Measurements from ENCODE around the gene CA12.
"Not testable (repeated sequence)": the region's sequence is repeated elsewhere in the genome, so short reads cannot be mapped to it uniquely, and the experiment has no call there.

Gene CA12

DNA sequence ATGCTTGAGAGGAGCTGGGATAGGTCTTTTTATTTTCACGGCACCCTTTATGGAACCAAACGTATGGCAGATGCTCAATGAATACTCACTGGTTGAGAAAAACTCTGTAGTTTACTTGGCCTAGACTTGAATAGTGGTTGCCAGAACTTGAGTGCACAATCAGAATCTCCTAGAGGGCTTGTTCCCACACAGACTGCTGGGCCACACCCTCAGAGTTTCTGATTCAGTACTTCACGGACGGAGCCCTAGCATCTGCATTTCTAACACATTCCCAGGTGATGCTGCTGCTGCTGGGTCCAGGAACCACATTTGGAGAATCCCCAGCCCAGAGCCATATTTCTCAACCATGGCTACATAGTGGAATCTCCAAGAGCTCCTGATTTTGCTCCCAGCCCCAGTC, 24.6 kb downstream of the CA12 start:
- no peak for DNase-seq (ENCODE audit: low spot score)

DNA sequence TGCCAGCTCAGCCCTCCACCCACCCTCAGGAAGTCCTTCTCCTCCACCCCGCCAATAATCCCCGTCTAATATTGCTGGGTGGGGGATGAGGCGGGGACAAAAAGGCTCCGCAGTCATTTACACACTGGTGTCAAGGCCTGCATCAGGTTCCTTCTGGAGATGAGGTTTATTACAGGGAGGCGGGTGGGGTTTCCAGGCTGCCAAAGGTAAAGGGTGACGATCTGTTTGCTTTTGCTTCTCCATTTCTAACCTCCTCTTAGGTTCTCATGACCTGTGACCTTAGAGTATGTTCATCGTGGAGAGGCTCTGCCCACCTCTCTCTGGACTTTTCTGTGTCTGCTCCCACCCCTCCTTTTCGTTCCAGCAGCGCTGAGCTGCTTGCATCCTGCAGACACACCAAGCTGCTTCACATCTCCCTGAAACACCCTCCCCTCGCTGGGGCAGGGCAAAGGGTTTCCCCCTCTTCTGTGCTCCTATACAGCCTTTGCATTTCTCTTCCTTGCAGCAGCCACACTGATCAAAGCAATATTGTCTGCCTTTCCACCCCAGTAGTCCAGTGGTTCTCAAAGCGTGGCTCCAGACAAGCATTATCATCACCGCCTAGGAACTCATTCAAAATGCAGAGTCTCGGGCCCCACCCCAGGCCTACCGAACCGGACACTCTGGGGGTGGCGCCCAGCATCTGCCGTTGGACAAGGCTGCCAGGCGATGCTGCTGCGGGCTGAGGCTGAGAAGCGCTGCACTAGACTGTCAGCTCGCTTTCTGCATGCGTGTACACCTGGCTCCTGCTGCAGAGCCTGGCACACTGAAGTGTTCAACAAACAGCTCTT, 26.6 kb downstream of the CA12 start:
- no peak for DNase-seq (ENCODE audit: low spot score)

DNA sequence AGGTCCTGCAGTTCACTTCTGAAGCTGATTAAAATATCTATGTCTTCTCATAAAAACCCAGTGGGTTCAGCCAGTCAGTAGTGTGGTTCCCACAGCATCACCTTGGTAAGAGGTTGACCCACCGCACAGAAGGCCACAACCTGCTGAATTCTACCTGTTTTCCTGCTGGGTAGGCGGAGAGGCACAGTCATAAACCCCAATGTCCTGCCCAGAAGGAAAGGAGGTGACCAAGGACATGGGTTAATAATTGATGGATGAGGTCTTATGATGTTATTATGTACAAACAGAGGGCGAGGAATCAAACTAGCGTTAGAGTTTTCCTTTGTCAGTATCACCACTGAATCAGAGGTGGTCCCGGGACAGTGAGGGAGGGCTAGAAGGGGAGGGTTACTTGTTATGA, 27.8 kb downstream of the CA12 start:
- no peak for DNase-seq (ENCODE audit: low spot score)

DNA sequence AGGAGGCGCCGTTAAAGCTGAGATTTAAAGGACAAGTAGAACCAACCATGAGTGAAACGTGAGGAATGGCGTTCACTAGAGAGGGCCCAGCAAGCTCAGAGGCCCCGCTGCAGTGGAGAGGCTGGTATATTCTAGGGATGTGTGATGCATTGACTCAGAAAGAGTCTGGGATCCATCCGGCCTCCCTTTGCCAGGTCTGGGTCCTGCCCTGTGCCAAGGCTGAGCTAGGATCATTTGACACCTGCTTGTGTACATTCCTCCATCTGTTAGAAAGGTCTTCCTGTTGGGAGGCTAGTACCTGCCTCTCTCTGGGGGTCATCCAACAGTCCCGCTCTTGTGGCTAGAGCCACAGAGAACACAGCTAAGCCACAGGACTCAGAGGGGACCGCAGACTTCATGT, 28.4 kb downstream of the CA12 start:
- DNase-seq (ENCODE audit: low spot score) = no peak

DNA sequence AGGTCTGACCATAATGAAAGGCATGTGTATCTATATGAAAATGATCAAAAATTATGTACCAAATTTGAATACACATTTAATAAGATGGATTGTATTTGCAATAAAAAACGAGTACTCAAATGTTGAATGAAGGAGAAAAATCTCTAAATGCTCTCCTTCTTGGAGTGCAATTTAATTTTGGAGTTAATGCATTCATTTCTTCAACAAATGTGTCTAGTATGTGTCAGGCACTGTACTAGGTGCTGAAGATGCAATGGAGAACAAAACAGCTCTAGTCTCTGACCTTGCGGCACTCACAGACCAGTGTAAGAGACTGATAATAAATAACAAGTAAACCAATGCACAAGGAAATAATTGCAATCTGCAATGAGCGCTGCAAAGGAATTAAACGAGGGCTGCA, 28.8 kb downstream of the CA12 start:
- no peak for DNase-seq (ENCODE audit: low spot score)

DNA sequence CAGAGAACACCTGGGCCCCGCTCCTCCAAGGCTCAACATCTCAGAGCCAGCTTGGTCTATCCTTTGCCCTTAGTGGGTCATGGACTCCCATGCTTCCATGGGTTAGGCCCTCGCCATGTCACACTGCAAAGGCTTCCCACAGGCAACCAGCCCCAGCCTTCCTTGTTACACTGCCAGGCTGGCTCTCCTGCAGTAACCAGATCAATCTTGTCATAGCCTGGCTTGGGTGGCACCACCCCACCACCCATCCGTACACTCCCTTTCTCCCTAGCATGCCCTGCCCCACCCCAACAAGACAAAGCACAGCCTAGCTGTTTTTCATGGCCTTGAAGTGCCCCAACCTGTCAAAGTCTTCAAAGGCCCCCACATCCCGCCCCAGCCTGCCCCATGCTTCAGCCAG, 30.5 kb downstream of the CA12 start:
- DNase-seq (ENCODE audit: low spot score) = no peak

DNA sequence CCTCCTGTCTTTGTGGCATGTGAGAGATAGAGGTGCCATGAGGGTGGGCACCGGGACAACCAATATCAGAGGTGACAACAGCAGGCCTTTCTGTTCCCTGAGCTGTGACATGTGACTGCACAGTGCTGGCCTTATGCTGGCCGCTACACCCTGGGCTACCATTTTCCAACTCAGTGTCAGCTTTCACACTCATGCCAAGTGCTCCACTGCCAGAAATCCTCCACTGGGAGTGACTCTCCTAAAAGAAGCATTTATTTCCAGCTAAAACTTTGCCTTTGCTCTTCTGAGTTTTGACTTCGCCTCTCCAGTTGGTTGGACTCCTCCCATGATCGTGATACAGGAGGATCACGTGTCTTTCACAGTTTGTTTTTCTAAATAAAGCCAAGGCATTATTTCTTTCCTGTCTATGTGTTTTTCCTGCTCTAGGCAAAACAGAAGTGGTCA, 31.4 kb downstream of the CA12 start:
- peak; percentile 50 for DNase-seq (ENCODE audit: low spot score)

DNA sequence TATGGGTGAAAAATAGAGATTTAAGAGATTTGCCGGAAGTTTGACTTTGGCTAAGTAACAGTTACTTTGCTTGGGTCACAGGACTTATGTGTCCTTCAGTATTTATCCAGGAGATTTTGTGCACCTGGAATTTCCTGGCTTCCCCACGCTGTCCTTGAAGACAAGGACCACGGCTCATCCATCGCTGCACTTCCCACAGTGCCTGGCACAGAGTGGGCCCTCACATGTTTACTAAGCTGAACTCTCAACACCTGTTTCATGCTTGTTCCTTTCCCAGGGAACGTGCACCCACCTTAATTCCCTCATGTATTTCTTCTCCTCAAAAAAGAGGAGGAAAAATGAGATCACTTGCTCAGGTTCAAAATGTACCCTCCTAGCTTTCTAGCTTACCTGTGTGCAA, 32.0 kb downstream of the CA12 start:
- DNase-seq (ENCODE audit: low spot score) = no peak

DNA sequence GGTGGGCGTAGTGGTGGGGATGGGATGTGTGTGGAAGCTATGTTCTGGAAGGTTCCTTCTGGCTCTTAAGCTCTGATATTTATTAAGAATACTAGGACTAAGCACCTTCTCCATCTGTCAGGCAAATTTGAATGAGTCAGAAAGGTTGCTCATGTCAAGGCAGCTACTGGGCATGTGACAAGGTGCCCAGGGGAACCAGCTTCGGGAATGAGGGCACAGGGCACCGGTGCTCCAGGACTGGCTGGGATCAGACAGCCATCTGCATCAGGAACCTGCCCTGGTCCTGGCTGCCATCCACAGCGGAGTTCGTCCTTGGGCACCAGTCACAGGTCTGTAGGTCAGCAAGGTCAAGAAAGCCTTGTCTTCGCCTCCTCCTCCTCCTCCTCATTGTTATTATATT, 32.5 kb downstream of the CA12 start:
- no peak for DNase-seq (ENCODE audit: low spot score)

DNA sequence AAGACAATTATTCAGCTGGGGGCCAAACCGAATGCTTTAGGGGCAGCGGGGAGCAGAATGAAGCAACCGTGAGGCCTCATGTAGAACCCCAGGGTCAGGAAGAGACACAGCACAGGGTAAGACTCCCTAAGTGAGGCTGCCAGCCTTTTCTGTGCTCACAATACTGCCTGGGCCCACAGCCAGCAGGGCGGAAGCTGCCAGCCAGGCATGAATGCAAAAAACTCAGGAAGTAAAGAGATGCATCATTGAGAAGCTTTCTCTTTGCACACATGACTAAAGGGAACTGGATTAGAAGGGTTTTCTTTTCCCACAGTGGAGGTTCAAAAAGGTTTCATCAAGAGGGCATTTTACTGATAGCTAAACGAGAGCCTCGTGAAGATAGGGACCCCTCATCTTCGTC, 33.3 kb downstream of the CA12 start:
- peak; percentile 72 for DNase-seq (ENCODE audit: low spot score)

DNA sequence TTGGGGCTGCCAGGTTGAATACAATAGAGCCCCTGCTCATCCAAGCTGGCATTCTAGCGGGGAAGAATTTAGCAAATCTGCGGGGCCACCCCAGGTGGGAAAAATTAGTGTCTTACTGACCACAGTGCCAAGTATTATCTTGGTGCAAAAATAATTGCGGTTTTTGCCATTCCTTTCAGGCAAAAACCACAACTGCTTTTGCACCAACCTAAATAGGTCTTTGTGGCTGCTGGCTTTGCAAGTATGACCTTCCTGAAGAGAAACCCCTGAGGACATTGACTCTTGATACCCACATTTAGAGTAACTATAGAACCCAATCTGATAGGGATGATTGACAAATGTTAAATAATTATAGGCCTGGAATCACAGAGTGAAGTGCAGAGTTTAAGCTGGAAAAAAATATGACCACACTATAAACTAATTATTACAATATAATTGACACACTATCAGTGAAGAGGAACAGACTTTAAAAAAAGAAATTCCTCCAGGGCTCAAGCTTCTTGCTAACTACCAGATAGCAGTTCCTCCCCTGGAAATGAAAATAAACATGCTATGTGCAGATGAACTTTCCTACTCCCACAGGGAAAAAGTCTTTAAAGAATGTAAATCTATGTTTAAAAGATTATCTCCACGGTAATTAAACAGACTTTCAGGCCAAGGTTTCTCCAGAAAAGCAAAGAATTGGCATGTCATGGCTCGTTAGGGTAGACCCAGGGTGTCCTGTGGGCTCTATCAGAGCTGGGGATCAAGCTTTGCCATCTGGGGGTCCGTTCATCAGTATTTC, 34.4 kb downstream of the CA12 start:
- peak; percentile 75 for DNase-seq (ENCODE audit: low spot score)

DNA sequence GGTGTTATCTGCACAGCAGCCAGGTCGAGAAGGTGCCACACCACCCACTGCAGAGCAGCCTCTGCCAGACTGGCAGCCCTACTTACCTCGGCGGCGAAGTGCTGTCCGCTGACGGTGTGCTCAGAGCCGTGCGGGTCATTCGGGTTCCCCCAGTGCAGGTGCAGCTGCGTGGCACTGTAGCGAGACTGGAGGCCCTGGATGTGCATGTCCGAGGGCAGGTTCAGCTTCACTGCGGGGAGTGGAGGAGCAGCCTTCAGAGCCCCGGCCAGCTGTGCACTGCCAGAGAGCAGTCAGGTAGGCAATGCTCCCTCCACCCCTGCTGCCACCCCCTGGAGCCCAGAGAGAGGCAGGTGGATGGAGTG, 36.3 kb downstream of the CA12 start:
- DNase-seq (ENCODE audit: low spot score) = no peak

DNA sequence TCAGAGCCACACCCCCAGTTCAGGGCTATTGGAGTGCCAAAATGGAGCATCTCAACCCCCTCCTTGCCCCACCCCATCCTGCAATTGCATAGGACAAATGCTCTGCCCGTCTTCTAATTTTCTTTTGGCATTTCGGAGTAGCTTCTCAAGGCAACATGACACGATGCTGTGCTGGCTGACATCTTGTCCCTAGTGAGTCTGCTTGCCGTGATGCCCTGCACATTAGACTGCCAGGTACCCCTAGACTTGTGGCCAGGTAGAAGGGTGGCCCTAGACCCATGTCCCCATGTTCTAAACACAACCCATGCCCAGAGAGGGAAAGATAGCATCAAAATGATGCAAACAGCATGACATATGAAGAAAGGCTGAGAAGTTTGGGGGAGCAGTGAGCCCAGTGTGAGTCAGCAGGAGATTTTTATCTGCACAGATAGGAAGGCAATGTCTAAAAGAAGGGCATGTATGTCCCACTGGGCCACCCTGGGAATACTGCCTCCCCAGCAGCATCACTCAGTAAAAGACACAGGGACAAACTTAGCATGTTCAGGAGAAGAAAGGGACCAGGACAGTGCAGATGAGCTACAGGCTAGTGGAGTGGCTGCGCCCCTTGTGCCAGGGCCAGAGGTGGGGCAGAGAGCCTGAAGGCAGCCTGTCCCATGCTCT, 36.8 kb downstream of the CA12 start:
- DNase-seq (ENCODE audit: low spot score) = peak; percentile 38

DNA sequence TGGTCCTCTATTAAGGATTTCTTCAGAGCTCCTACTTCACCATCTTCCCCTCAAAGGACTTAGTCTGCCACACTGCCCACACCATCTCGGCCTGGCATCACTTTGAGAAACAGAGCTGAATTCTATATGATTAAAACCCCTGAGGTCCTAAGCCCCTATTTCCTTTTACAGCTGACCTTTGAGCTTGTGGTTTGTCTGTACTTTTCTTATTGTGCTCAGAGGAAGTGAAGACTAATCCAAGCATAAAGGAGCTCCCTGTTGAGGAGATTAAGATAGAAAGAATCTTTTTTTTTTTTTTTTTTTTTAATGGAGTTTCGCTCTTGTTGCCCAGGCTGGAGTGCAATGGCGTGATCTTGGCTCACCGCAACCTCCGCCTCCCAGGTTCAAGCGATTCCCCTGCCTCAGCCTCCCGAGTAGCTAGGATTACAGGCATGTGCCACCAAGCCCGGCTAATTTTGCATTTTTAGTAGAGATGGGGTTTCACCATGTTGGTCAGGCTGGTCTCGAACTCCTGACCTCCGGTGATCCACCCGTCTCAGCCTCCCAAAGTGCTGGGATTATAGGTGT, 38.6 kb downstream of the CA12 start:
- DNase-seq (ENCODE audit: low spot score) = not testable (repeated sequence)

DNA sequence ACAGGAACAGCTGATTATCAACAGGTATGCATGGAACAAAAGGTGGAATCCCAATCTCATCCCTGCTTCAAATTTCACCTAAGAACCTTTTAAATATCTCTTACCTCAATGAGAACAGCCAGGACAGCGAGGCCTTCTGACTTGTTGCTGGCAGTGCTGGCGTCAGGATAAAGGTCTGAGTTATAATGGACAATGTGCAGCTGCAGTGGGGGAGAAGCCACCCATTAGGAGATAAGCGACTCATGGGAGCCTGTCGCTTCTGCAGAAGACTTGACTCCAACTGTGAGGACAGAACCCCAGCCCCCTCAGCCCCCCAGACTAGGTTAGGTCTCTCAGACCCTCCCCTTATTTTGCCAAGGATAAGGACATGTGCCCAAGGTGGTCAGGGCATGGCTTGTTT, 39.7 kb downstream of the CA12 start:
- DNase-seq (ENCODE audit: low spot score) = no peak

DNA sequence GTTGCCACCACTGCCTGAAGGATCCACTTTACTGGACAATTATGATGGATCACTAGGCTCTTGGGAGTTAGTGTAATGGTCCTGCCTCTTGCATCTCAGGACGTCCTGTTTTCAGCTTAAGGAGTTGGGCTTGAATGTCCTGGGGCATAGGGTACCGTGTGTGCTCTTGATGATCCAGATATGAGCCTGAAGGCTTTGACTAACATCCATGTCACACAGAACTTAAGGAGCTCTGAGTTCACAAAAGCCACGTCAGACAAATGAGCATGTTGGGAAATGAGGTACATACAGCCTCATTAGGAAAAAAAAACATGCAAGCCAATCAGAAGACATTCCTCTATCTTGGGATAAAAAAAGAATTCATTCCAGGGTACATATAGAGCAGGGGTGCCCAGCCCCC, 40.8 kb downstream of the CA12 start:
- no peak for DNase-seq (ENCODE audit: low spot score)

DNA sequence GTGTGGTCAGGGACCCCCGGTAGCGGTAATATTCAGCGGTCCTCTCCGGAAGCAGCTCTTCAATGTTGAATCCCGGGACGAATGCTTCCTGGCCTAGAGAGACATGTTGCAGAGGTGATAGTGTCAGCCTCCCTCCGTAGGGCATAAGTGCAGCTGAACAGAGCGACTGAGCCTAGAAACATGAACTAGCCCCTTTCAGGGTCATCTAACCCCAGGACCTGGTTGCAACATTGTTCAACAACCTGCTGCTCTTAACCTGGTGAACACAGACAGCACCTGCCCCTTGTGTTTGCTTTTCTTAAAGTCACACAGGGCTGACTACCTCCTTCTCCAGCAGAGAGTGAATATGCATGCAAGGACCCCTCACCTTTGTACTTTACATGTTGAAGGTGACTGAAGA, 41.3 kb downstream of the CA12 start:
- no peak for DNase-seq (ENCODE audit: low spot score)

DNA sequence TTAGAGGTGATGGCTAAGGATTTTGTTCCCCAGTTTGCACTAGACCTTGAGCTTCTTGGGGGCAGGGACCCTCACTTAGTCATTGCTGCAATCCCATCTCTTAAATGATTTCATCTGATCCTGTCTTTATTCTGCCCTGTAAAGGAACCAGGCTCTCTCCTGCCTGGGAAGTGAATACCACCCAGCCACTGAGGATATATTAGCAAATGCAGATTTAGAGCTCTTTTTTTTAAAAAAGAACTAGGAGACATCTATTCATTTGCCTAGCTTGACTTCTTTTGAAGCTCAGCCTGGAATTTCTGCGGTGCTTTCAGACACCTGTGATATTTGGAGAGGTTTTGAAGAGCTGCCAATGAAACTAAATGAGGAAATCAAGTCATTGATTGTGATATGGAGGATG, 41.8 kb downstream of the CA12 start:
- DNase-seq (ENCODE audit: low spot score) = no peak

DNA sequence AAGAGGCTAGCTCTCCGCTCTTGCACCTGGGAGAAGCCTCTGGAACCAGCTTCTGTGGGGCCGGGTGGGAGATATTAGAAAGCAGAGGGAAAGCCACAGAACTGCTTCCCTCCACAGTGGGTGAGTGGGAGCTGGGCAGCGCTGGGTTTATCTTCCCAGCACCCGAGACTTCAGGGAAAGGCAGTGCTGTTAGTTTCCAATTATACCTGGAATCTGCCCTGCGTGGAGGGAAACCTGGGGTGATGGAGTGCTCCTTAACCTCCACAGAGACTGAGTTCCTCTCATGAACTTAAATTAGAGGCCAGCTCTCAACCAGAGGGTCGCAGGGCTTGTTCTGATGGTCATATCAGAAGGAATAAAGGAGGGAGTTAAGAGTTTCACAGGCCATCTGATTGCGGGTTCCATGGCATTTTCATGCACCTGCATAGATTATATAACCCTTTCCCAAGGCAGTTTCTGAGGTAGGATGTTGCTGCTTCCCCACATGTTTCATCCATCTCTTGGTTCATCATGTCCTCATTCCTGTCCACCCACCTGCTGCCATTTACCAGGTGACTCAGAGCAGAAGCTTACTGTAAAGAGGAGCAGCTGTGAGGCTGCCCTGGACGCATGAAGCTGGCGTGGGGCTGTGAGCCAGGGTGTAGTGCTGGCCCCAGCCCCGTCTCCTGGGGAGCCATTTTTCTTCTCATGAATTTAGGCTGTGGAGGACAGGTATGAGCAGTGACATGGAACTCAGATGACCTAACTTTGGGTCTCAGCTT, 42.5 kb downstream of the CA12 start:
- no peak for DNase-seq (ENCODE audit: low spot score)

DNA sequence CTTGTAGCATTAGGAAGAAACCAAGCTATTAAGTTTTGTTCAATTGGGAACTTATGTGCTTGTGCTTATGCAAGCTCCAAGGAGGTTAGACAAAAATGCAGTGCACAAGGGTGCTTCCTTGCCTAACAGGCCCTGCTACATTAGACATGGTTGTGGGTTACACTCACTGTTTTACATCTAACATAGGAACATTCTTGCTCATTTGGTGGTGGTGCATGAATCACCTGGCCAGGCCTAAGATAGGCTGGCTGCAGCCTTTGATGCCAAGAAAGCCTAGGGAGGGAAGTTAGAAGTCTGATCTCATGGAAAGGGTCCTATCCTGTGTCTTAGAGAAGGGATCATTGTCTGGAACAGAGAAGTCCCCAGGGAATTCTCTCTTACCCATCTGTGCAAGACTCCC, 43.5 kb downstream of the CA12 start:
- DNase-seq (ENCODE audit: low spot score) = no peak

DNA sequence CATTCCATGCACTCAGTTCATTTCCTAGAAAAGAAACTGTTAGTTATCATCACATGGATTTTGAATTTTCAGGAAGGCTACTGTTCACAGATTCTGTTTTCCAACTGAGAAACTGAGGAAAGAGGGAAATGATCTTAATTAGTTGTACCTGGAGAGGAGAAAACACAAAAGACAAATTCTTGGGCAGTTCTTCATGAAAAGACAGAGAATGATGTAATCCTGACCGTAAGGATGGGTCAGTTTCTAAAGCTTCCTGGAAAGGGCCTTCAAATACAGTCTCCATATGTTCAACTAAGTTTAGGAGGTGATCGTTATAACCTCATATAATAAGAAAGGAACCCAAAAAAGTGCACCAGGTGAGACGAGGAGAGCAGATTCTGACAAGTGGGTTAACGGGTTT, 44.6 kb downstream of the CA12 start:
- DNase-seq (ENCODE audit: low spot score) = no peak

Data from hepatic stellate cell (primary cell).